Left ventricle myocardium inferior (tissue), 1 donor: ENCODE measurements around the gene RANBP3. TPM values are rescaled to one million over a fixed set of nuclear protein-coding genes. Genes with fewer than 3 reads are reported as not detected.
"Not testable (repeated sequence)": the region's sequence is repeated elsewhere in the genome, so short reads cannot be mapped to it uniquely, and the experiment has no call there.

Experiments
- DNase-seq: peaks from one replicate; pipeline ENCODE4 v3.0.0-alpha.2; 2020
- H3K27ac ChIP-seq: fragments of 200-600 bp; replicated peaks from 2 replicates; pipeline ENCODE4 v1.8.0; 2021
- H3K27me3 ChIP-seq: fragments of 200-600 bp; 2 replicates; pipeline ENCODE4 v1.8.0; 2021; ENCODE audit warnings: low read depth
- H3K36me3 ChIP-seq: fragments of 200-600 bp; 2 replicates; pipeline ENCODE4 v1.8.0; 2021
- H3K4me1 ChIP-seq: fragments of 200-600 bp; 2 replicates; pipeline ENCODE4 v1.8.0; 2021
- H3K4me3 ChIP-seq: fragments of 200-600 bp; 2 replicates; pipeline ENCODE4 v1.8.0; 2021; ENCODE audit warnings: mild to moderate bottlenecking, moderate library complexity
- H3K9me3 ChIP-seq: fragments of 200-600 bp; replicated peaks from 2 replicates; pipeline ENCODE4 v1.8.0; 2021
- CTCF ChIP-seq: fragments of 200-600 bp; IDR thresholded peaks from 2 replicates; pipeline ENCODE4 v1.8.0; 2021; ENCODE audit warnings: antibody characterized with exemption, mild to moderate bottlenecking, borderline replicate concordance
- intact Hi-C: fragments of 100-400 bp; cut with micrococcal nuclease; formaldehyde crosslinking; loops from one replicate; pipeline ENCODE4 v1.11.0; 2022
- total RNA-seq: library from RNA; stranded (reverse); fragmentation: NEBNext Ultra II Directional; extraction: Animal tissue kit (Norgen Biotek cat#: 25700); gene quantifications from one replicate; pipeline ENCODE4 v1.2.1, GENCODE V29; 2021
- donor health status: DM: no; HTN: yes; CAD: no; lungs with severe emphysema.

RANBP3 gene
- total RNA-seq, 1 donor from 2014 or later = 54.8 TPM

DNA sequence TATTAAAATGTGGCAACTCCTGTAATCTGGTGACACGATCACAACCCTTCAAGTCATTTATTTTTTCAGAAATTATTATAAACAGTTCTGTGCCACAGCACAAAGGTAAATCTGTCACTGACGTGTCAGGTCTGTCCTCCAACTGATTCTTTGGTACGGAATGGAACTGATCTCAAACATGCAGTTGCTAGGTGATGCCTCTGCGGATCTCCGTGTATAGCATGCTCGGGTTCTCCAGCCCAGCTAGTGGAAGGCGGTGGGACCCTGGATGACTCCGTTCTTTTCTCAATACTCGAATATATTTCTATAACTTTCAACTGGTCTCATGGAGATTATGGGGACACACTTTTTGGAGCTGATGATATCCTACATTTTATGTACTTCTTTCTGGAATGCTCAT is 11.0 kb downstream of the RANBP3 start:
- H3K4me1 ChIP-seq = peaks cover 98% of the 10 kb centered on the region

DNA sequence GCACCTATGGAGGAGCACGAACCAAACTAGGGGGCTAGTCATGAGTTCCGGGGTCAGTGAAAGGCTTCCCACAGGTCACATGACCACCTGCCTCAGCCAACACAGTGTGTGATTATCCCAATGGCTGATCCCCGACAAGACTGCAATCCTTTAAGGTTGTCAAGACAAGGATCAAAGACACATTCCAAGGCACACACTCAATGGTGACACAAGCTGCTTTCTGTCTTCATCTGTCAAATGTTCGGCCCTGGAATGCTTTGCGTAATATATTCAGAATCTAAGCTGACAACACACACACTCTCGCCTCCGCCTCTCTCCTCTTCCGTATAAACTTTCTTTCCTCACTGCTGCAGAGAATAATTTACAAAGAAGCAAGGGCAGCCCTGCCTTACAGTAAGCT is 11.7 kb downstream of the RANBP3 start:
- Histone ChIP-seq H3K27ac (peak overlapping the region; percentile 68), H3K4me3 (peak overlapping the region; percentile 15), H3K36me3 (no peaks in the 10 kb centered on the region), H3K4me1 (peaks cover 98% of the 10 kb centered on the region), H3K9me3 (no peaks in the 10 kb centered on the region), H3K27me3 (no peaks in the 10 kb centered on the region)
- DNase-seq = no peak
- no peak for TF ChIP-seq CTCF
- intact Hi-C loops = no loop called here

More for the DNA sequence above, 11.0 kb downstream of the RANBP3 start:
- Histone ChIP-seq H3K27ac (peak overlapping the region; percentile 68), H3K36me3 (no peaks in the 10 kb centered on the region), H3K27me3 (no peaks in the 10 kb centered on the region), H3K4me3 (peak overlapping the region; percentile 15), H3K9me3 (no peaks in the 10 kb centered on the region)
- intact Hi-C loops = no loop called here
- no peak for DNase-seq
- TF ChIP-seq CTCF = no peak

- Histone ChIP-seq H3K27ac (peak overlapping the region; percentile 68), H3K4me1 (peaks cover 100% of the 10 kb centered on the region), H3K9me3 (no peaks in the 10 kb centered on the region), H3K4me3 (no peak overlapping the region), H3K27me3 (no peaks in the 10 kb centered on the region), H3K36me3 (no peaks in the 10 kb centered on the region)
- no peak for DNase-seq
- TF ChIP-seq CTCF = no peak
- intact Hi-C loops = no loop called here
Observed at GRCh38 chr19:5964816-5965565, 12.9 kb downstream of the RANBP3 start.

GRCh38 chr19:5963855-5964254 is 14.1 kb downstream of the RANBP3 start:
- intact Hi-C loops = no loop called here
- Histone ChIP-seq H3K27ac (peak overlapping the region; percentile 68), H3K27me3 (no peaks in the 10 kb centered on the region), H3K36me3 (no peaks in the 10 kb centered on the region), H3K4me1 (peaks cover 100% of the 10 kb centered on the region), H3K9me3 (no peaks in the 10 kb centered on the region), H3K4me3 (no peak overlapping the region)
- DNase-seq = no peak
- no peak for TF ChIP-seq CTCF

GRCh38 chr19:5963259-5963658 is 14.7 kb downstream of the RANBP3 start:
- H3K36me3 ChIP-seq, intact Hi-C loops, H3K9me3 ChIP-seq, H3K27me3 ChIP-seq, DNase-seq, H3K4me3 ChIP-seq: not testable (repeated sequence)
- Histone ChIP-seq H3K4me1 (peaks cover 100% of the 10 kb centered on the region), H3K27ac (peak overlapping the region; percentile 68)

DNA sequence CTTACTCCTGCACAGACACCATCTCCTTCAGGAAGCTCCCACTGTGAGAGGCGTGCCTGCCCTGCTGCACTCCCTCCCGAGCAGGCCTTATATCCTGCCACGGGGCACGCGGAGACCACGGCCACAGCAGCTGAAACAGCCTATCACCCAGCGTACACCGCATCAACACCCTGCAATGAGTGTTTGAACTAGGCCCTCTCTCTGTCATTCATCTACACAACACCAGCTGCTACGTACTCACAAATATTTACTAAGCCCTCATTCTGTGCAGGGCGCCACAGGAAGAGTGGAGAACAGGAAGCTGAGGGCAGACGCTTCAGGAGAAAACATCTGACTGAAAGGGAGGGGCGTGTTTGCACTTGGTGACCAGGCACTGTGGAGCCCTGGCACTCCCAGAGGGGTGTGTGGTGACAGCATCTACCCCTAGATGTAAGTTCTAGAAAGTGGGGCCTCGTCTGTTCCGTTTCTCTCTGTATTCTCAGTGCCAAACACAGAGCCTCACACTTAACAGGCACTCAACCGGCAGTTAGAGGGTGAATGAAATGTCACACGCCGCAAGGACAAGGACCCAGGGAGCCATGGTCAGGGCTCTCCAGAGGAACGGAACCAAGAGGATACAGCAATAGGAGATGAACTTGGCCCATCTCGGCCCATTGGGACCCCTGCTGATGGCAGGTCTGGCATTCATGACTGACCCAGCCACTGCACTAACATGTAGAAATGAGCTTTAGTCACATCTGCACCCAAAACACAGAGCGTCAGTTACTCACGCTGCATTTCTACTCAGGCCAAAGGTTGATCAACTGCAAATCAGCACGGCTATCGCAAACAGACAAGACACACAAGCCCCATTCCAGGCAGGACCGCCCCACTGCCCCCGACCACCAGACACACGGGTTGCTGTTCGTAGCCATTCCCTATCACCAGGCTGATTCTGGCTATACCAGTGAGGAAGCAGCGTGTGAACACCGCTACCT is 15.7 kb downstream of the RANBP3 start:
- H3K4me3 ChIP-seq = peak overlapping the region; percentile 40
- no peaks in the 10 kb centered on the region for H3K9me3 ChIP-seq
- H3K36me3 ChIP-seq = no peaks in the 10 kb centered on the region
- peak; percentile 43 for DNase-seq
- TF ChIP-seq CTCF = no peak
- no peaks in the 10 kb centered on the region for H3K27me3 ChIP-seq
- H3K27ac ChIP-seq = peak overlapping the region; percentile 68
- intact Hi-C loops = no loop called here
- H3K4me1 ChIP-seq = peaks cover 100% of the 10 kb centered on the region

GRCh38 chr19:5961641-5961968 is 16.3 kb downstream of the RANBP3 start:
- intact Hi-C loops, DNase-seq, H3K36me3 ChIP-seq, H3K27me3 ChIP-seq, H3K9me3 ChIP-seq: not testable (repeated sequence)
- peaks cover 100% of the 10 kb centered on the region for H3K4me1 ChIP-seq
- H3K27ac ChIP-seq = peak overlapping the region; percentile 68
- H3K4me3 ChIP-seq = peak overlapping the region; percentile 40
